ENCODE measurements around the gene LZTS2.

Gene LZTS2

DNA sequence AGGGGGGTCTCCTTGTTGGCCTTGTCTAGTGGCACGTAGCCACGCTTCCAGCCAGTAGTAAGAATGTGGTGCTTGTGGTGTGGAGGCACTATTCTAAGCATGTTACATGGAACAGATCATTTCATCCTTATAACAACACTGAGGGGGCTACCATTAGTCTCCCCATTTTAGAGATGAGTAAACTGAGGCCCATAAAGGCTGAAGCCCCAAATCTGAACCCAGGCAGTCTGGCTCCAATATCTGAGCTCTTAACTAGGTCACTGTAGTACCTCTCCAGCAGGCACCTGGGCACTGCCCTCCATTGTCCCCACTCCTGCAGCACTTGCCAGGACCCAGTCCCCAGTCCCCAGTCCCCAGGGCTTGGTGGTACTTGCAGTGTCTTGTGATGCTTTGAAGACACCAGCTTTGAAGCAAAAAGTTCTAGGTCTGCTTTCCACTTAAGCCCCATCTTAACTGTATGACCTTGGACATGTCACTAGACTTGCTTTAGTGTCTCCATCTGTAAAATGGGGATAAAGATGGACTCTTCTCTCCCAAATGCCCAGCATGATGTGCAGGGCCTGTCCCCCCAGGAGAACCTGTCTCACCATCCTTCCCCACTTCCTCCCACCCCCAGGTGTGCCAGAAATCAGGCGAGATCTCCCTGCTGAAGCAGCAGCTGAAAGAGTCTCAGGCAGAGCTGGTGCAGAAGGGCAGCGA lies 6.4 kb downstream of the LZTS2 start:
- no peaks in the 10 kb centered on the region for H3K9me2 ChIP-seq (replicated peaks; ENCODE audit: control insufficient read depth, low read length)
- no peak overlapping the region for H3K27ac ChIP-seq (ENCODE audit: low read depth, low read length)
- no peak for TF ChIP-seq EZH2phosphoT487 (IDR thresholded peaks at IDR 0.05; ENCODE audit: borderline replicate concordance, low read length)
- TF ChIP-seq, protein P1, sequence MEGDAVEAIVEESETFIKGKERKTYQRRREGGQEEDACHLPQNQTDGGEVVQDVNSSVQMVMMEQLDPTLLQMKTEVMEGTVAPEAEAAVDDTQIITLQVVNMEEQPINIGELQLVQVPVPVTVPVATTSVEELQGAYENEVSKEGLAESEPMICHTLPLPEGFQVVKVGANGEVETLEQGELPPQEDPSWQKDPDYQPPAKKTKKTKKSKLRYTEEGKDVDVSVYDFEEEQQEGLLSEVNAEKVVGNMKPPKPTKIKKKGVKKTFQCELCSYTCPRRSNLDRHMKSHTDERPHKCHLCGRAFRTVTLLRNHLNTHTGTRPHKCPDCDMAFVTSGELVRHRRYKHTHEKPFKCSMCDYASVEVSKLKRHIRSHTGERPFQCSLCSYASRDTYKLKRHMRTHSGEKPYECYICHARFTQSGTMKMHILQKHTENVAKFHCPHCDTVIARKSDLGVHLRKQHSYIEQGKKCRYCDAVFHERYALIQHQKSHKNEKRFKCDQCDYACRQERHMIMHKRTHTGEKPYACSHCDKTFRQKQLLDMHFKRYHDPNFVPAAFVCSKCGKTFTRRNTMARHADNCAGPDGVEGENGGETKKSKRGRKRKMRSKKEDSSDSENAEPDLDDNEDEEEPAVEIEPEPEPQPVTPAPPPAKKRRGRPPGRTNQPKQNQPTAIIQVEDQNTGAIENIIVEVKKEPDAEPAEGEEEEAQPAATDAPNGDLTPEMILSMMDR (IDR thresholded peaks at IDR 0.05; ENCODE audit: low read depth, low read length, poor library complexity, severe bottlenecking): no peak
- no peak overlapping the region for H3K4me3 ChIP-seq (ENCODE audit: low read length)
- H3K79me2 ChIP-seq (ENCODE audit: control insufficient read depth, low read length): no peaks in the 10 kb centered on the region
- H4K20me1 ChIP-seq (ENCODE audit: control insufficient read depth, insufficient read depth, low read depth, low read length): no peaks in the 10 kb centered on the region
- no peaks in the 10 kb centered on the region for H3K9me3 ChIP-seq (ENCODE audit: control insufficient read depth, insufficient read depth, low read length)
- no peaks in the 10 kb centered on the region; the same call in 1 of the 2 replicates for H3K36me3 ChIP-seq (ENCODE audit: control insufficient read depth, low read length)
- no peaks in the 10 kb centered on the region; the same call in 1 of the 2 replicates for H3K4me1 ChIP-seq (ENCODE audit: control insufficient read depth, low read length)
- H3K4me2 ChIP-seq (ENCODE audit: low read length): no peak overlapping the region
- H3F3A ChIP-seq (ENCODE audit: control insufficient read depth, insufficient read depth): 0 out of 2 replicates have a peak, but pooled peaks cover 2% of the 10 kb centered on the region
- H3K27me3 ChIP-seq (ENCODE audit: control insufficient read depth, low read length): no peaks in the 10 kb centered on the region

DNA sequence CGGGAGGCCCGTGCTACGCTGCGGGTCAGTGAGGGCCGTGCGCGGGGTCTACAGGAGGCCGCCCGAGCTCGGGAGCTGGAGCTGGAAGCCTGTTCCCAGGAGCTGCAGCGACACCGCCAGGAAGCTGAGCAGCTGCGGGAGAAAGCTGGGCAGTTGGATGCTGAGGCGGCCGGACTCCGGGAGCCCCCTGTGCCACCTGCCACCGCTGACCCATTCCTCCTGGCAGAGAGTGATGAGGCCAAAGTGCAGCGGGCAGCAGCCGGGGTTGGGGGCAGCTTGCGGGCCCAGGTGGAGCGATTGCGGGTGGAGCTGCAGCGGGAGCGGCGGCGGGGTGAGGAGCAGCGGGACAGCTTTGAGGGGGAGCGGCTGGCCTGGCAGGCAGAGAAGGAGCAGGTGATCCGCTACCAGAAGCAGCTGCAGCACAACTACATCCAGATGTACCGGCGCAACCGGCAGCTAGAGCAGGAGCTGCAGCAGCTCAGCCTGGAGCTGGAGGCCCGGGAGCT lies 7.0 kb downstream of the LZTS2 start:
- no peaks in the 10 kb centered on the region for H3K9me3 ChIP-seq (ENCODE audit: control insufficient read depth, insufficient read depth, low read length)
- H3K79me2 ChIP-seq (ENCODE audit: control insufficient read depth, low read length): no peaks in the 10 kb centered on the region
- H3K4me3 ChIP-seq (ENCODE audit: low read length): no peak overlapping the region
- no peaks in the 10 kb centered on the region for H3K27me3 ChIP-seq (ENCODE audit: control insufficient read depth, low read length)
- H3F3A ChIP-seq (ENCODE audit: control insufficient read depth, insufficient read depth): 0 out of 2 replicates have a peak, but pooled peaks cover 2% of the 10 kb centered on the region
- no peaks in the 10 kb centered on the region for H3K4me1 ChIP-seq (ENCODE audit: control insufficient read depth, low read length)
- H3K27ac ChIP-seq (ENCODE audit: low read depth, low read length): no peak overlapping the region
- H3K36me3 ChIP-seq (ENCODE audit: control insufficient read depth, low read length): no peaks in the 10 kb centered on the region; the same call in 1 of the 2 replicates
- no peaks in the 10 kb centered on the region for H4K20me1 ChIP-seq (ENCODE audit: control insufficient read depth, insufficient read depth, low read depth, low read length)
- TF ChIP-seq, protein P1 (IDR thresholded peaks at IDR 0.05; ENCODE audit: low read depth, low read length, poor library complexity, severe bottlenecking): no peak
- TF ChIP-seq EZH2phosphoT487 (IDR thresholded peaks at IDR 0.05; ENCODE audit: borderline replicate concordance, low read length): no peak
- no peak overlapping the region for H3K4me2 ChIP-seq (ENCODE audit: low read length)
- H3K9me2 ChIP-seq (replicated peaks; ENCODE audit: control insufficient read depth, low read length): no peaks in the 10 kb centered on the region

DNA sequence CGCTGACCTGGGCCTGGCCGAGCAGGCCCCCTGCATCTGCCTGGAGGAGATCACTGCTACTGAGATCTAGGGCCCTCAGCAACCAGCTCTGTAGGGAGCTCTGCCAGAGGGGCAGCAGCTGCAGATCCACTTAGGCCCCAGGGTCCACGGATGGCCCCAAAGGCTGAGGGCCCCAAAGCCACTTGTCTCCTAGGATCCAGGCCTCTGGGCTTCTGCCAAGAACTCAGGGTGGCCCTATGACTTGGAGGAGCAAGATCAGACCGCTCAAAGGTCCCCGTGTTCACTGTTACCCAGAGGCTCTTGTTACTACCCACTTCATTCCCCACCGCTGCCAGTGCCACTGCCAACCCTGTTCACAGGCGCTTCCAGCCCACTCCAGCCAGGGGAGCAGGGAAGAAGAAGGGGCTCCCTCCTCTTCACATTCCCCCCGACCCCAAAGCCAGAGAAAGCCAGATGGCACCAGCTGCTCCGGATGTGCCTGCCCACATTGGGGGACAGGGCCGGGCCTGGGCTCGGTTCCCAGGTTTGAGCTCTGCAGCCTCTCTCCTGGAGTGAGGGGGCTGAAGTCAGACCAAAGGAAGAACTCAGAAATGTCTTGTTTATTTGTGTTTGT lies 7.6 kb downstream of the LZTS2 start:
- 0 out of 2 replicates have a peak, but pooled peaks cover 2% of the 10 kb centered on the region for H3F3A ChIP-seq (ENCODE audit: control insufficient read depth, insufficient read depth)
- H3K9me2 ChIP-seq (replicated peaks; ENCODE audit: control insufficient read depth, low read length): no peaks in the 10 kb centered on the region
- H3K4me1 ChIP-seq (ENCODE audit: control insufficient read depth, low read length): no peaks in the 10 kb centered on the region
- TF ChIP-seq, protein P1 (IDR thresholded peaks at IDR 0.05; ENCODE audit: low read depth, low read length, poor library complexity, severe bottlenecking): no peak
- TF ChIP-seq EZH2phosphoT487 (IDR thresholded peaks at IDR 0.05; ENCODE audit: borderline replicate concordance, low read length): no peak
- no peak overlapping the region for H3K4me2 ChIP-seq (ENCODE audit: low read length)
- no peaks in the 10 kb centered on the region; the same call in 1 of the 2 replicates for H3K36me3 ChIP-seq (ENCODE audit: control insufficient read depth, low read length)
- no peak overlapping the region for H3K4me3 ChIP-seq (ENCODE audit: low read length)
- H3K9me3 ChIP-seq (ENCODE audit: control insufficient read depth, insufficient read depth, low read length): no peaks in the 10 kb centered on the region
- H3K79me2 ChIP-seq (ENCODE audit: control insufficient read depth, low read length): no peaks in the 10 kb centered on the region
- no peaks in the 10 kb centered on the region for H4K20me1 ChIP-seq (ENCODE audit: control insufficient read depth, insufficient read depth, low read depth, low read length)
- H3K27ac ChIP-seq (ENCODE audit: low read depth, low read length): no peak overlapping the region
- no peaks in the 10 kb centered on the region for H3K27me3 ChIP-seq (ENCODE audit: control insufficient read depth, low read length)

Data from DOHH2 (cell line).